ENCODE measurements around the gene BAHD1.

Gene BAHD1

GRCh38 chr15:40483919-40484318, 43.2 kb downstream of the BAHD1 start:
- no peak overlapping the region for H3K4me3 ChIP-seq (replicated peaks; ENCODE audit: low read depth, low read length)
- DNase-seq (ENCODE audit: low read depth): no peak
- TF ChIP-seq CTCF (IDR thresholded peaks at IDR 0.05; ENCODE audit: low read length, missing control alignments): no peak

- TF ChIP-seq CTCF (IDR thresholded peaks at IDR 0.05; ENCODE audit: low read length, missing control alignments): no peak
- no peak overlapping the region for H3K4me3 ChIP-seq (replicated peaks; ENCODE audit: low read depth, low read length)
- no peak for DNase-seq (ENCODE audit: low read depth)
These were observed 45.5 kb downstream of the BAHD1 start for GRCh38 chr15:40486066-40486770.

- no peak for TF ChIP-seq CTCF (IDR thresholded peaks at IDR 0.05; ENCODE audit: low read length, missing control alignments)
- DNase-seq (ENCODE audit: low read depth): no peak
- no peak overlapping the region for H3K4me3 ChIP-seq (replicated peaks; ENCODE audit: low read depth, low read length)
These were observed 47.3 kb downstream of the BAHD1 start for GRCh38 chr15:40487816-40488682.

- DNase-seq (ENCODE audit: low read depth): no peak
- H3K4me3 ChIP-seq (replicated peaks; ENCODE audit: low read depth, low read length): no peak overlapping the region
- TF ChIP-seq CTCF (IDR thresholded peaks at IDR 0.05; ENCODE audit: low read length, missing control alignments): no peak
These were observed 48.8 kb downstream of the BAHD1 start for GRCh38 chr15:40489274-40490175.

- no peak overlapping the region for H3K4me3 ChIP-seq (replicated peaks; ENCODE audit: low read depth, low read length)
- DNase-seq (ENCODE audit: low read depth): no peak
- TF ChIP-seq CTCF (IDR thresholded peaks at IDR 0.05; ENCODE audit: low read length, missing control alignments): no peak
These were observed 52.5 kb downstream of the BAHD1 start for GRCh38 chr15:40493089-40493840.

- DNase-seq (ENCODE audit: low read depth): no peak
- no peak for TF ChIP-seq CTCF (IDR thresholded peaks at IDR 0.05; ENCODE audit: low read length, missing control alignments)
- no peak overlapping the region for H3K4me3 ChIP-seq (replicated peaks; ENCODE audit: low read depth, low read length)
These were observed 54.8 kb downstream of the BAHD1 start for GRCh38 chr15:40495516-40495915.
